Measurements from ENCODE around the gene SBNO2.
"Not testable (repeated sequence)": the region's sequence is repeated elsewhere in the genome, so short reads cannot be mapped to it uniquely, and the experiment has no call there.

SBNO2 gene

GRCh38 chr19:1132552-1133383, 41.3 kb downstream of the SBNO2 start:
- peak; percentile 69 for DNase-seq

DNA sequence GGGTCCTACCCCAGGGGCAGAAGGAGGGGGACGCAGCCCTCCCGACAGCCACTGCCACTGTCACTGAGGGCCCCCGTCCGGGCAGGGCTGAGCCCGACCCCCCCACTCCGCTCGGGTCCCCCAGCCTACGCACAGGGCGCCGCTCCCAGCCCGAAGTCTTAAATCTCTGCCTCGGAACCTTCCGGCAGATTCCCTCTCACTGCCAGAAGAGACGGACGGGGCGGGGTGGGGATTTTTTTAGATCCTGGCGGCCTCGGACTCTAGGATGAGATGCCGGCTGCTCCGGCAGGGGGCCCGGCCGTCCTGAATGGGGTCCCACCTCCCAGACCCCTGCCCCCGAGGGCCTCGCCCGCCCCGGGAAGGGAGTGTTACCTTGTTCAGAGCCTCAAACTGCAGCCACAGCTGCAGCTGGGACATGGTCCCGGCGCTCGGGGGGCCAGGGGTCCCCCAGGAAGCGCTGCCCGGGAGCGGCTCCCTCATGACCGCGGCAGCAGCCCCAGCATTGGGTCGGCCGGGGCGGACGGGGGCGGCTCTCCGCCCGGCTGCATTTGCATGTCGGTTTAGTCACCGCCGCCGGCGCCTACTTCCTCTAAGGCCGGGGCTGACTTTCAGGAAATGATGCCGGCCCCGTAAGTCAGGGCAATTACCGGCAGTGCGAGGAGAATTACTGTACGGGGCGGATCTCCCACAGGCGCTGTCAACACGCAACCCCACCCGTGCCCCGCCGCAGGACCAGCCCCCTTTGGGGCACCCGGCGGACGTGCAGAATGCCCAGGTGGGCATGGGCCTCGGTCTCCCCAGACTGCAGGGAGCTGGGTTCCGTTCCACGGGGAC, 42.1 kb downstream of the SBNO2 start:
- peak; percentile 95 for DNase-seq

DNA sequence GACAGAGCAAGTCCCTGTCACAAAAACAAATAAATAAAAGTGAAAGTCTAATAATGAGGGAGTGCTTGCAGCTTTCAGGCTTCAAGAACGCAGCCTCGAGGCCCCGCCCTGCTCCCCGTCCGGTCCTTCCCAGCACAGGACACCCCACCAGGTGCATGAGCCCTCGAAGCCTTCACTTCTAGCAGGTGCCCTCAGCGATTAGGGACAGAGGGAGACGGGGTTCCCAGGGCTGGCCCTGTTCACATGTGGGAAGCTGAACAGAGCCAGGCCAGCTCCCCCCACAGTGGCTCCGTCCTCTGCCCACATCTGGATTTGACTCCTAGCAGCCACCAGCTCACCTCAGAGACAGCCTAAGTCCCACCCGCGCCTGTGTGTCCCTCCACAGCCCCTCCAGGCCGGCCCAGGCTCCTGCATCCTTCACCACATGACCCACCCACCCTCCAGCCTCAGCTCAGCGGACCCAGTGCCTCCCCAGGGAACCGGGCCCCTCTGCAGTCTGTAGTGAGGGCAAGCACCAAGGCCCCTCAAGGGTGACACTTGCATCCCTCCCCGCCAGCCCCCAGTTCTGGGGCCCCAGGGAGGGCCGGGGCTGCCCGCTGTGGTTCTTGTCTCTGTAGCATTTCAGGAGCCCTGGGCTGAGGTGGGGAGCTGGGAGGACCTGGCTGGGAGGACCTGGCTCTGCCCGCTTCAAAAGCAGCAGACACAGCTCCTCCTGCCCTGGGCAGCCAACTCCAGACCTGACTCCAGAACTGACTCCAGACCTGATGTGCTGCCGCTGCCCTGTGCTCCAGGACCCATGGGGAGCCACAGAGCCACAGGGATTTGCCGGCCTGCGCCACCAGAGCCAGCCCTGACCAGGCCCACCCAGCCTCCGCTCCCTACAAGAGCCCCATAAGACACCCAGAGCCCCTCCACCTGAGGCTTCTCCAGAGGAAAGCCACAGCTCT, 43.0 kb downstream of the SBNO2 start:
- DNase-seq: peak; percentile 85

DNA sequence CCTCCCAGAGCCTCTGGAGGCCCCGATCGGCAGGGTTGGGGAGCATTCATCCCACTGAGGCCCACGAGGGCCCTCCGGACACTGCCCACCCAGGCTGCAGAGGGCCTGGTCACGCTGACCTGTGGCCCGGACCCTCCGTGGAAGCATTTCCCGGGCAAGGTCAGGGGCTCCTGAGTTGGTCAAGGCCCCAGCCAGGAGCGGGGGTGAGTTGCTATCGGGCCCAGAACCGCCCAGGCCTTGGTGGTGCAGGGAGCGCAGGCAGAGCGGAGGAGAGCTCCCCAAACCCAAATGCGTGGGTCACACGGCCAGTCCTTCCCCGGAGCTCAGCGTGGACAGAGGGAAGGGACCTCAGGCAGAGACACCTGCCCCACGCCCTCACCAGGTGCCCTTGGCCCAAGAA, 44.5 kb downstream of the SBNO2 start:
- no peak for DNase-seq

- DNase-seq: not testable (repeated sequence)
These were observed 45.0 kb downstream of the SBNO2 start for GRCh38 chr19:1129084-1129483.

DNA sequence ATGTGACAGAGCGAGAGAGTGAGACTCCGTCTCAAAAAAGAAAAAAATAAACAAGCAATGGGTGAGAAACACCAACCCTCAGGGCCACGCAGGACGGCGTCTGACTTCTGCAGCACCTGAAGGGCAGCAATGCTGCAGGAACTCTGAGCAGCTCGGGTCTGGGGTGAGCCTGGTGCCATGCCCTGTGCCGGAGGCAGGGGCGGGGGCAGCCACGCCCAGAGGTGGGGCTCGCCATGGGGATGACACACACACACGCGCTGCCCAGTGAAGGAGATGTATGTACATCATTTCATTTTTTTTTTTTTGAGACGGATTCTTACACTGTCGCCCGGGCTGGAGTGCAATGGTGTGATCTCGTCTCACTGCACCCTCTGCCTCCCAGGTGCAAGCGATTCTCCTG, 46.0 kb downstream of the SBNO2 start:
- no peak for DNase-seq

GRCh38 chr19:1126984-1127760, 46.9 kb downstream of the SBNO2 start:
- DNase-seq: no peak

DNA sequence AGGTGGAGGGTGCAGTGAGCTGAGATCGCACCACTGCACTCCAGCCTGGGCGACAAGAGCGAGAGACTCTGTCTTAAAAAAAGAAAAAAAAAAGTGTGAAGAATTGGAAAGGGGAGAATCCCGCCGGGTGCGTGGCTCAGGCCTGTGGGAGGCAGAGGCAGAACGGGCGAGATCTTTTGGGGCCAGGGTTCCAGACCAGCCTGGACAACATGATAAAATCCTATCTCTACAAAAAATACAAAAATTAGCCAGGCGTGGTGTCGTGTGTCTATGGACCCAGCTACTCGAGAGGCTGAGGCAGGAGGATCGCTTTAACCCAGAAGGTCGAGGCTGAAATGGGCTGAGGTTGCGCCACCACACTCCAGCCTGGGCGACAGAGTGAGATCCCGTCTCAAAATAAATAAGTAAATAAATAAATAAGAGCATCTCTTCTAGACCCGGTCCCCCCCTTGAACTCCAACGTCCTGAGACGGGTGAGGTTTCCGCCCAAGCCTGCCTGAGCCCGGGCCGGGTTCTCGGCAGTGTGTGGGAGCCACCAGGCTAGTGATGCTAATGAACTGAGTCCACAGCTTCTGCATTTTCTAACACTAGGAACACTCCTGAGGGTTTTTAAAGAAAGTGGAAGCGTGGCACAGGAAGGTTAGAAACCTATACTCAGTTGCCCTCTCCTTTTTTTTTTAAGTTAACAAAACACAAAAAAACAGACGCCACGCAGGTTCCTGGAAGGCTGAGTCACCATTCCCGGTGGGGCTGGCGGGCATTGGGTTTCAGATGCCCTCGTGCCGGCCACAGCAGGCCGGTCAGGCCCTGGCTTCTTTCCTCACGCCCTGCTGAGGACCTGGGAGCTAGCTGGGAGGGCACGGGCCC, 48.2 kb downstream of the SBNO2 start:
- no peak for DNase-seq

DNA sequence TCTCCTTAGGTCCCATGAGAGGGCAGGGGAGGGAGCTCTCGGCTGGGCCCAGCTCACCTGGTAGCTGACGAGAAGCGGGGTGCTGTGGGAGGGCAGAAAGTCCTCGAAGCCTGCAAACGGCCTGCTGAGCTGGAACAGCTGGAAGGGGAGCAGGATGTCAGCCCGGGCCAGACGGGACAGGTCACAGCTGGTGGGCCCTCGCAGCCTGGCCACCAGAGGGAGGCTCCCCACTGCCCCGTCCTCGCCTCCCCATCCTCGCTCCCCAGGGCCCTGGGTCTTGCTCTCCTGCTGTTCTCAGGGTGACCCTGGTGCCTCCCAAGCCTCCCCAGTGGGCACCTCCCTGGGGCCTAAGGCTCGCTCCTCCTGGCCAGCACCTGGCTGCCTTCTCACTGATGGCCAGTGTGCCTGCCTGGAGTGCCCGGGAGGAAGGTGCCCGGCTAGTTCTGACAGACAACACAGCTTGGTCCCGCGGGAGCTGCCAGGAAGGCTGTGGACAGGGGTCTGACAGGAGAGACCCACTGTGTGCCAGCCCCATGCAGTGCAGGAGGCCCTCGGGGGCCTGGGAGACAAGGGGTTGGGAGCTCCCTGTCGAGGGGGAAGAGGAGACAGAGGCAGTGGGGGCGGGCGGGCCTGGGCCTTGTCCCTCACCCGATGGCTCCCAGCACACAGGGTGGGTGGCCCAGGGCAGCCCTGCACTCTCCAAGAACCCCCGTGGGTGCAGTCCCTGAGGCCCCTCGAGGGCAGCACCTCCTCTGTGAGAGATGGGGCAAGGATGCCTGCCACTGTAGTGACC, 50.0 kb downstream of the SBNO2 start:
- no peak for DNase-seq

- DNase-seq: no peak
These were observed 50.7 kb downstream of the SBNO2 start for GRCh38 chr19:1123381-1123780.

GRCh38 chr19:1122972-1123363, 51.1 kb downstream of the SBNO2 start:
- peak; percentile 77 for DNase-seq

GRCh38 chr19:1122021-1122971, 51.8 kb downstream of the SBNO2 start:
- DNase-seq: no peak

DNA sequence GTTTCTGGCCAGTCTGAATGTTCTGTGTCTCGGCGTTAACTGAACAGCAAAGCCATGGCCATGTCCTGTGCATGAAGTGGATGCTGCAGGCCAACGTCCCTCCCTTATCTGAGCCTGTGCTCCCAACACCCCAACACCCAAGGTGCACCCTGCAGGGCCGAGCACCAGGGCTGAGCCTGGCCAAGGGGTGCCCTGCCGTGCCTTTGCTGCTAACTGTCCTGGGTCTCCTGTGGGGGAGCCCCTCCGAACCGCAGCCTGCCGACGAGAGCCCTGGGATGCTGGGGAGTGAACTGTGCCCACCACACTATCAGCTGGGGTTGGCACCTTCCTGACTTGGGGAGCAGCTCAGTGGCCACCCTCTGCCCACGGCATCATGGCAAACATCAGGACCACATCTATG, 52.7 kb downstream of the SBNO2 start:
- no peak for DNase-seq

- no peak for DNase-seq
These were observed 54.4 kb downstream of the SBNO2 start for GRCh38 chr19:1119475-1120217.

DNA sequence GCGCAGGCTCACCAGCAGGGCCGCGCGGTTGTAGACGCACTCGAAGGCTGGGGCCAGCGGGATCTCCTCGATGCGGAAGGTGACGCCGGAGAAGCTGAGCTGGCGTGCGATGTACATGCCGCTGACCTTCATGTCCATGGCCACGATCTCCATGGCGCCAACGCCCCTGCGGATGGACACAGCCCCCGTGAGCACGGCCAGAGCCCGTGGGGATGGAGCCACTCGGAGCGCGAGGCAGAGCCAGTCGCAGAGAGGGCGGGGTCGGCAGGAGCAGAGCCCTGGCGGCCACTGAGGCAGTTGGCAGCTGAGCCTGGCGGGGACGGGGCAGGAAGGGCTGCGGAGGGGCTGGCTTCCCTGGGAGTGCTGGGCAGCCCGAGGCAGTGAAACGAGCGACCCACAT, 55.1 kb downstream of the SBNO2 start:
- DNase-seq: no peak

GRCh38 chr19:1117654-1118053, 56.4 kb downstream of the SBNO2 start:
- no peak for DNase-seq

- no peak for DNase-seq
These were observed 57.1 kb downstream of the SBNO2 start for GRCh38 chr19:1116726-1117581.

All from activated effector memory CD4-positive, alpha-beta T cell treated with anti-CD3 and anti-CD28 coated beads, Interleukin-2, amount 50 U/mL, for 16 hours (primary cell).